HG03060 (cell line): ENCODE measurements around the gene PPM1N.

Experiments
- ATAC-seq: cut with Tn5 transposase; IDR thresholded peaks from one replicate; pipeline ENCODE4 v1.9.1; 2021; ENCODE audit warnings: low read depth, moderate number of reproducible peaks; ENCODE audit not compliant: unreplicated experiment

The PPM1N gene

DNA sequence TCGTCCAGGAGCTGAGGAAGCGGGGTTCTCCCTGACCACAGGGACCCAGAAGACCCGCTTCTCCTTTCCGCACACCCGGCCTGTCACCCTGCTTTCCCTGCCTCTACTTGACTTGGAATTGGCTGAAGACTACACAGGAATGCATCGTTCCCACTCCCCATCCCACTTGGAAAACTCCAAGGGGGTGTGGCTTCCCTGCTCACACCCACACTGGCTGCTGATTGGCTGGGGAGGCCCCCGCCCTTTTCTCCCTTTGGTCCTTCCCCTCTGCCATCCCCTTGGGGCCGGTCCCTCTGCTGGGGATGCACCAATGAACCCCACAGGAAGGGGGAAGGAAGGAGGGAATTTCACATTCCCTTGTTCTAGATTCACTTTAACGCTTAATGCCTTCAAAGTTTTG, 27.9 kb downstream of the PPM1N start:
- ATAC-seq, result no peak

DNA sequence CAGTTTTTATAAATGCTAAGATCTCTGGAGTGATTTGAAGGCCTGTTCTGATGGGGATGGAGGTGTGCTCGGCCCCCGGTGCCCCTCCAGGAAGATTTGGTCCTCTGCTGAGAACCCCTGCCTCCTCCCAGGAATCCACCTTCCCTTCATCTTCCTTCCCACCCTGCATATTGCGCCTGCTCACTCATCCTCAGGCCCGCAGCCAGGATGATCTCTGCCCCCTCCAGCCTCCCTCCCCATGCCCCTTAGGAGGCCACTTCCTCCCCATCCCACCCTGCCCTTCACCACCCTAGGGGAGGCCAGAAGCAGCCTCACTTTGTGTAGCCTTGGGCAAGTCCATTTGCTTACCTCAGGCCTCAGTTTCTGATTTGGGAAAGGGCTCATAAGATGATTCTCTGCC, 28.7 kb downstream of the PPM1N start:
- no peak for ATAC-seq

DNA sequence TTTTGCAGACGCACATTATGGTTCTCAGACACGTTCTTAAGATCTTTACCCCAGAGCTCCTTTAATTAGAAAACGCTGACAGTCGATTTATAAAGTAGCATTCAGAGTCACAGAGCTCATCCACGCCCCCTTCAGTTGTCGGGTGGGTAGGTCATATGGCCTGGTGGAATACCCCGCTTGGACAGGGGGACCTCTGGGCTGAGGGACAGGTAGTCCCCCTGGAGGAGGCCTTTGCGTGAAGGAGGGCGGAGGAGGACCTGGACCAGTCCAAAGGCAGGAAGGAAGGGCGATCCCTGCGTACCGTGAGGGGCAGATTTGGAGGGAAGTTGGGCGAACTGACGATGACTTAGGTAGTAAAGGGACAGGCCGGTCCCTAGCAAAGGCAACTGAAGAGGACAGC, 29.5 kb downstream of the PPM1N start:
- no peak for ATAC-seq

DNA sequence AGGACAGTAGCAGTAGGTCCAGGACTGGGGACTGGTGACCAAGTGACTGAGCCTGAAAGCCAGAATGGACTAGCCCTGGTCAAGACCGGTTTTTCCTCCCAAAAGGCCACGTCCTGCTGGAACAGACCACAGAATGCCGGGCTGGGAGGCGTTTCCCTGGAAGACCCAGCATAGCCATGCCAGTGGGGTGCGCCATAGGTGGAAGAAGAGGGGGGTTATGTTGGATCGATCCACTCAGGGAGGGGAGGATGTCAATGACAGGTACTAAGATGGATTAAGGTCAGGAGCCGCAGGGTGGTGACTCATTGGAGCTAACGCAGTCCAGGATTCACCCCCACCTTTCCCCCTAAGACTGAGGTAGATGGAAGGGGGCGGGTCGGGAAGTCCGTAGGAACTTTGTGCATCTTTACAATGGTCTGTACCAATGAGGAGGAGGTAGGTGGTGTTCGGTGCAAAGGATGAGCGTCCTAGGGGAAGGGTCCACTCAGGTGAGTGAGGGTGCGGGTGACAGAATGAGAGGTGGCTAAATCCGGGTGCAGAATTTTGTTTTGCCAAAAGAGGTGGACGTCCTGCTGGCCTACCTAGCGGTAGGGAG, 30.0 kb downstream of the PPM1N start:
- no peak for ATAC-seq

DNA sequence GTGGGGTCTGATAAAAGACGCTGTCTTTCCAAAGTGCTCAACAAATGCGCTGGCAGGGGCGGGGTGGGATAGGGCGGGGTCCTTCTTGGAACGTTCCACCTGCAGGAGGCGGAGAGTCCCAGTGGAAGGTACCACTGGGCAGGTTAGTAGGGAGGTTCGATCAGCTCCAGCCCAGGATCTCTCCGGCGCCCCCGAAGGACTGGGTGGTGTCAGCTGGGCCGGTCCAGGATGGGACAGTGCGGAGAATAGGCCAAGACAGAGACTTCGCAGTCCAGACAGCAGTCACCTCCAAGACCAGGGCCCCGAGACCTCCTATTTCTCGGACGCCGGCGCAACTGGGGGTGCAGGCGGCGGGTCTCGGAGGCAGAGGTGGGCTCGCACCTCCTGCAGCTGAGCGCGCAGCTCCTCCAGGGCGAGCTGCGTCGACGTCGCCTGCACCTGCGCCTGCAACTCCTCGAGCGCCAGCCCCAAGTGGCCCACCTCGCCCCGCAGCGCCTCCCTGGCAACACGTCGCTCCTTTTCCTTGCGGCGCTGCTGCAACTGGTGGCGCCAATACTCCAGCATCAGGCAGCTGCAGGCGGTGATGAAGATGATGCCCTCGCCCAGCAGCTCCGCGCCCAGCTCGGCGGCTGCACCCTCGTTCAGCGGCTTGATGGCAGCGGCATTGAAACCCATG, 30.6 kb downstream of the PPM1N start:
- ATAC-seq, result no peak

DNA sequence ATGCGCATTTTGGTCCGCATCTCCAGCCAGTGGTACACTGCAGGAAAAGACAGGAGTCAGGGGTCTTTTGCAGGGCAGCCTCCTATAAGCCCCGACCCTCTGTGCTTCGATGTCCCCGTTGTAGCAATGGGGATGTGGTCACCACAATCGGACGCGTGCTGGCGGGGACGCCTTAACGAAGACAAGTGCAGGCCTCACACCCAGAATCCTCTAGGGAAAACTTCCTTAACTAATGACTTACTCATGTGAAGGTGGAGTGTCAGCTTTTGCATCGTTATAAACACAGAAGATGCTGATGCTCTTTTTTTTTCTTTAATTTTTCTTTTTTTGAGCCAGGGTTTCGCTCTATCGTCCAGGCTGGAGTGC, 31.2 kb downstream of the PPM1N start:
- no peak for ATAC-seq

- no peak for ATAC-seq
These were observed 33.1 kb downstream of the PPM1N start for GRCh38 chr19:45531349-45531748.

GRCh38 chr19:45539459-45539858, 41.2 kb downstream of the PPM1N start:
- no peak for ATAC-seq

GRCh38 chr19:45542234-45542668, 44.0 kb downstream of the PPM1N start:
- no peak for ATAC-seq

DNA sequence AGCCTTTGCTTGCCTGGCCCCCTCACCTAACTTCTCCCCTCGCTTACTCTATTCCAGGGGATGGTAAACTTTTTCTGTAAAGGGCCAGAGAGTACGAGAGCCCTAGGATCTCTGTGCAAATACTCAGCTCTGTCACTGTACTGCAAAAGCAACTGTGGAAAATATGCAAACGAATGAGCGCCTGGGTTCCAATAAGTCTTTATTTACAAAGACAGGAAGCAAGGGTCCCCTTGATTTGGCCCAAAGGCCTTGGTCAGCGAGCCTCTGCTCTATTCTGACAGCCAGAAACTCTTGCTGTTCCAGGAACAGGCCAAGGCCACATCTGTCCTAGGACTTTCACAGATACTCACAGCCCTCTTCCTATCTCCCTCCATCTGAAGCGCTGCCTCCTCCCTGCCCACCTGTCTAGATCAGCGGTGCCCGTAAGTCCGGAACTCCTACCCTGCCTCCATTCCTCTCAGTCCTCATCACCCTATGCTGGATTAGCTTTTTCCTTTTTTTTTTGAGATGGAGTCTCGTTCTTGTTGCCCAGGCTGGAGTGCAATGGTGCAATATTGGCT, 49.0 kb downstream of the PPM1N start:
- no peak for ATAC-seq

GRCh38 chr19:45547965-45548609, 49.8 kb downstream of the PPM1N start:
- ATAC-seq, result no peak
